ENCODE data around the gene TAF3.
"Not testable (repeated sequence)": the region's sequence is repeated elsewhere in the genome, so short reads cannot be mapped to it uniquely, and the experiment has no call there.

The TAF3 gene

GRCh38 chr10:7984325-7984724 is 166.0 kb downstream of the TAF3 start:
- DNase-seq, result no peak

GRCh38 chr10:7984896-7985295 is 166.6 kb downstream of the TAF3 start:
- no peak for DNase-seq

GRCh38 chr10:7986851-7987250 is 168.5 kb downstream of the TAF3 start:
- DNase-seq, result no peak

- DNase-seq, result no peak
Observed at GRCh38 chr10:7988989-7989388, 170.7 kb downstream of the TAF3 start.

GRCh38 chr10:7998831-7999230 is 180.5 kb downstream of the TAF3 start:
- DNase-seq, result no peak

GRCh38 chr10:8004469-8005000 is 186.2 kb downstream of the TAF3 start:
- no peak for DNase-seq

- DNase-seq, result no peak
Observed at GRCh38 chr10:8006274-8006999, 188.1 kb downstream of the TAF3 start.

GRCh38 chr10:8009031-8009430 is 190.7 kb downstream of the TAF3 start:
- DNase-seq, result no peak

- DNase-seq, result no peak
Observed at GRCh38 chr10:8013006-8013405, 194.7 kb downstream of the TAF3 start.

GRCh38 chr10:8013619-8014018 is 195.3 kb downstream of the TAF3 start:
- DNase-seq, result no peak

- no peak for DNase-seq
Observed at GRCh38 chr10:8014649-8015048, 196.3 kb downstream of the TAF3 start.

GRCh38 chr10:8017277-8017676 is 199.0 kb downstream of the TAF3 start:
- DNase-seq, result no peak

GRCh38 chr10:8023321-8023720 is 205.0 kb downstream of the TAF3 start:
- no peak for DNase-seq

- no peak for DNase-seq
Observed at GRCh38 chr10:8023851-8024250, 205.5 kb downstream of the TAF3 start.

GRCh38 chr10:8026349-8027259 is 208.3 kb downstream of the TAF3 start:
- no peak for DNase-seq

GRCh38 chr10:8031211-8031610 is 212.9 kb downstream of the TAF3 start:
- not testable (repeated sequence) for DNase-seq

- no peak for DNase-seq
Observed at GRCh38 chr10:8032558-8032957, 214.3 kb downstream of the TAF3 start.

GRCh38 chr10:8033812-8034465 is 215.6 kb downstream of the TAF3 start:
- DNase-seq, result no peak

- no peak for DNase-seq
Observed at GRCh38 chr10:8034466-8035005, 216.2 kb downstream of the TAF3 start.

GRCh38 chr10:8035006-8035640 is 216.8 kb downstream of the TAF3 start:
- no peak for DNase-seq

GRCh38 chr10:8035641-8036470 is 217.6 kb downstream of the TAF3 start:
- DNase-seq, result no peak
